Stimulated activated CD4-positive, alpha-beta T cell treated with anti-CD3 and anti-CD28 coated beads, Interleukin-1b, Interleukin-23, amount 100 ng/mL, for 24 hours (primary cell): Measurements from ENCODE around the gene ARHGAP5.
A peak's percentile ranks its signal among the peaks of the same experiment; 100 is the strongest.

ENCODE experiments used
- DNase-seq, 4 experiments: peaks; one replicate each; pipeline ENCODE4 v3.0.0-alpha.2; 2020; ENCODE audit warnings: low read depth in 4 of 4, low spot score in 1 of 4

ARHGAP5 gene, protein sequence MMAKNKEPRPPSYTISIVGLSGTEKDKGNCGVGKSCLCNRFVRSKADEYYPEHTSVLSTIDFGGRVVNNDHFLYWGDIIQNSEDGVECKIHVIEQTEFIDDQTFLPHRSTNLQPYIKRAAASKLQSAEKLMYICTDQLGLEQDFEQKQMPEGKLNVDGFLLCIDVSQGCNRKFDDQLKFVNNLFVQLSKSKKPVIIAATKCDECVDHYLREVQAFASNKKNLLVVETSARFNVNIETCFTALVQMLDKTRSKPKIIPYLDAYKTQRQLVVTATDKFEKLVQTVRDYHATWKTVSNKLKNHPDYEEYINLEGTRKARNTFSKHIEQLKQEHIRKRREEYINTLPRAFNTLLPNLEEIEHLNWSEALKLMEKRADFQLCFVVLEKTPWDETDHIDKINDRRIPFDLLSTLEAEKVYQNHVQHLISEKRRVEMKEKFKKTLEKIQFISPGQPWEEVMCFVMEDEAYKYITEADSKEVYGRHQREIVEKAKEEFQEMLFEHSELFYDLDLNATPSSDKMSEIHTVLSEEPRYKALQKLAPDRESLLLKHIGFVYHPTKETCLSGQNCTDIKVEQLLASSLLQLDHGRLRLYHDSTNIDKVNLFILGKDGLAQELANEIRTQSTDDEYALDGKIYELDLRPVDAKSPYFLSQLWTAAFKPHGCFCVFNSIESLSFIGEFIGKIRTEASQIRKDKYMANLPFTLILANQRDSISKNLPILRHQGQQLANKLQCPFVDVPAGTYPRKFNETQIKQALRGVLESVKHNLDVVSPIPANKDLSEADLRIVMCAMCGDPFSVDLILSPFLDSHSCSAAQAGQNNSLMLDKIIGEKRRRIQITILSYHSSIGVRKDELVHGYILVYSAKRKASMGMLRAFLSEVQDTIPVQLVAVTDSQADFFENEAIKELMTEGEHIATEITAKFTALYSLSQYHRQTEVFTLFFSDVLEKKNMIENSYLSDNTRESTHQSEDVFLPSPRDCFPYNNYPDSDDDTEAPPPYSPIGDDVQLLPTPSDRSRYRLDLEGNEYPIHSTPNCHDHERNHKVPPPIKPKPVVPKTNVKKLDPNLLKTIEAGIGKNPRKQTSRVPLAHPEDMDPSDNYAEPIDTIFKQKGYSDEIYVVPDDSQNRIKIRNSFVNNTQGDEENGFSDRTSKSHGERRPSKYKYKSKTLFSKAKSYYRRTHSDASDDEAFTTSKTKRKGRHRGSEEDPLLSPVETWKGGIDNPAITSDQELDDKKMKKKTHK (N-terminal part only)

GRCh38 chr14:32077081-32078022 lies at the start of gene ARHGAP5:
TSS of gene ARHGAP5 (plus strand) at chr14:32077304. CDS start at chr14:32090670, 13,366 bp downstream.
- peak in 3 of 4 experiments; percentile 9 to 54 (median 23) for DNase-seq

DNA sequence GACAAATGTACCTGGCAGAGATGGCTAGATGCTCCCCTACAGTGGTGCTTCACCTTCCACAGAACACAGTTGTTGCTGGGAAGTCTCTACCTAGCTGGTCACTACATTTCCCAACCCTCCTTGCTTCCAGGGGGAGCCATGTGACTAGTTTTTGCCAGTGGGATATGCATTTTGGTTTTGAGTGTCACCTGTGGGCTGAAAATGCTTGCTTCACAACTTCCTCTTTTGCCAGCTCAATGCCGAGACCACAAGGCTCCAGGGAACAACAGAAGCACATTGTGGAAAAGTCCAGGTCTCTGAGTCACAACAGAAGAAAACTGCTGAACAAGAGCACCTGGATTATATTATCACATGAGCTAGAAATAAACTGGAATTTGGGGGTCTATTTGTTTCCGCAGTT lies 48.5 kb upstream of the ARHGAP5 start:
- no peak for DNase-seq

GRCh38 chr14:32033543-32033942 lies 43.6 kb upstream of the ARHGAP5 start:
- DNase-seq, result no peak

DNA sequence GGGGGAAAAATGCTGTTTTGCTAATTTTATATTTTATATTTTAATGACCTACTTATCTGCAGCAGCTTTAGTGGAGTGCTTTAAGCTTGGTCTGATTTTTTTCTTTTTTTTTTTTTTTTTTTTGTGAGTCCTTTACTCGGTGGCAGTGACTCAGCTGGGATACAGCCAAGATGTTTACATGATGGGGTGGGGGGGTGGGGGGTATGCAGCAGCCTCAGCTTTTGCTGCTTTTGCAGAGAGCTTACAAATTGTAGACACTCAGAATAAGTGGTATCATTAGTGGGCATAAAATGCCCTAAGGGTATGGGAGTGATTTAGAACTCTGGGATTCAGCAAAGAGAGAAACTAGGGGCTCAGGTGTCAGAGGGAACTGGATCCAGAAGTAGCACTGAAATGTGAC lies 38.2 kb upstream of the ARHGAP5 start:
- DNase-seq, result no peak

DNA sequence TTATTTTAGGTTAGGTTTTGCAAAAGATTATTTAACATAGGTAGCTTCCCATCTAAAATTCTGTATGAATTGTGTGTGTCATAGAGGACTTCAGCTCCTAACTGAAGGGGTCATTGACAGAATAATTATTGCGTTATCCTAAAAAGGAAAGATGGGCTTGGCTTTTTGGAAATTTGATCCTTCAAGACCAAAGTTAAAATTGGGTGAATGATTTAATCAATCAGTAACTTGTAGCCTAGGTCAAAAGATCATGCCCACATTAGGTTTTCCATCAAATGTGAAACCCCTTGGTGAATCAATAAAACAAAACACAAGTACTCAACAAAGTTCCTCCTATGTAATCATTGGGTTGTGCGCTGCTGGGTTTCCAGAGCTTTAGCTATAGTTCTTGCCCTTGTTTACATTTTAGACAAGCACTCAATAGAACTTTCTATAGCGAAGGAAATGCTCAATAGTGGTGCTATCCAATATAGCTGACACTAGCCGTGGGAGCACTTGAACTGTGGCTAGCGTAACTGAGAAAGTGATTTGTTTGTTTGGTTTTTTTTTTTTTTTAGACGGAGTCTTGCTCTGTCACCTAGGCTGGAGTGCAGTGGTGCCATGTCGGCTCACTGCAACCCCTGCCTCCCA lies 37.6 kb upstream of the ARHGAP5 start:
- DNase-seq, result no peak

DNA sequence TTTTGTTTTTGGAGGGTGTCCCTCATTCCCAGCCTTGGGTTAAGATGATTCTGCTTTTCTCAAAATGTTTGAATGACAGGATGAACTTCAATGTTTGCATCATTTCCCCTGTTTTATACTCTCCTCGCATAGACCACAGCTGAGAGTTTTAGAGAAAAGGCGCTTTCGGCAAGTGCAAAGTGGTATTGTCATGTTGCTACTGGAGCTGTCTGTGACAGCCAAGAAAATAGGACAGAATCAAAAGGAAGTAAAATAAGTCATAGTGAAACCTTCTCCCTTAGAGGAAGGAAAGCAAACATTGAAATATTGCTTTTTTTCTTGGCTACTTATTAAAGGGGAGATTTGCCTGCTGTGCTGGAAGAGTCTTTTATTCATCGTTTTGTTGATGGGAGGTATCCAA lies 33.5 kb upstream of the ARHGAP5 start:
- no peak for DNase-seq

GRCh38 chr14:32044454-32044853 lies 32.6 kb upstream of the ARHGAP5 start:
- no peak for DNase-seq

GRCh38 chr14:32047791-32048190 lies 29.3 kb upstream of the ARHGAP5 start:
- no peak for DNase-seq

DNA sequence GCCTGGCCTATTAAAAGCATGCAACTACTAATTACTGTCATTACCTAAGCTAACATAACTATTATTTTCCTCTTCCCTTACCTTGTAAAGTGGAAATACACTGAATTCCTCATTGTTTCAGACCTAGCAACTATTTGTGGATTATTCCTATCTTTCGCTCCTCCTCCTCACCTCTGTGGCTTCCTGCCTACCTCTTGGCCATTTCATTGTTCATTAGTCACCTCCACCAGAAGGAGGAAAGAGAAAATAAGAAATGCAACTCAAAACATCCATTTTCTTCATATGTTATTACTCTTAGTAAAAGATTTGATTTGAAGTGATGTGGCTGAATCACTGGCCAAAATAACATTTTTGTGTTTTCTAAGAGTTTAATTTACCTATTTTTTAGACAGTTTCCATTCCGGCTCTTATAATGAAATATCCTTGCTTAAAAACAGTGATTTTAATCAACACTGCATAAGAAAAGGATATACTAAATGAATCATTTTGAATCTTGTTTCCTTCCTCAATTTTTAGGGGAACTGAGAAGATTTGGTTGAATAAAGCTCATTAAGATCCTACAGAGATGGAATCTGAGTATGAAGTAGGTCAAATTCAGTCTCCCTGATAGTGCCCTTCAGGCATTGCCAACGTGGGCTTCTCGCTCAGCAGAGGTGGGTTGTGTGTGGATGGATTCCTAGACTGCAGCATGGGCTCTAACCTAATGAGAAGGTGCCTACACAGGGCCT lies 27.6 kb upstream of the ARHGAP5 start:
- DNase-seq, result no peak

DNA sequence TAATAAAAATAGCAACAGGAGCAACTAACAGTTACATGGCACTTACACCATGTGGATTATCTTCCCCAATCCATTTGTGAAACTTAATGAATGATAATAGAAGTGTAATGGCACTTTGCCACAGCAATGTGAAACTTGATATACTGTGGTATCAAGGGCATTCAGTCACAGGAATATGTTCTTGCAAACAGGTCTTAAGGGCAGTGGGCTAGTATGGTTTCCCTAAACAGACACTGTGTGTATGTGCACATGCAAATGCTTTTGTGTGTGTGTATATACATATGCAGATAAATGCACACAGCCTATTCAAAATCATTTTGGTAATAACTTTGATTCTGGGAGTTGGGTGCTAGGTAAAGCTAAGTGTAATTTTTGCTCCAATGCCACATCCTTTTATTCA lies 26.2 kb upstream of the ARHGAP5 start:
- no peak for DNase-seq

GRCh38 chr14:32054536-32054935 lies 22.6 kb upstream of the ARHGAP5 start:
- no peak for DNase-seq

DNA sequence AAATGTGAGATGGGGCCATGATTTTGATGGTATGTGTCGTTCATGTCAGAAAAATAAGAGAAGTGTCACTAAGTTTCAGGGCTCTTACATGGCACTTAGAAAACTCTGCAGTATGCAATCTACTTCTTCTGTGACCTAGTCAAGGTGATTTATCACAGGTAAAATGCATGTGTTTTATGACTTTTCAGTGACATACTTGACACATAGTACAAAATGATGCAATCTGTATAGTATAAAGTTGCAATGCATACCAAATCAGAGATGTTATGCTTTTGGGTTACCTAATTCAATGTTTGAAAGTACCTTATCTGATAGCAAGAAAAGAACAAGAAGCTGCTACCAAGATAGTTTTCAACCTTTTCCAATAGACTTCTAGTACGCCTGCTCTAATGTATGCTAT lies 21.9 kb upstream of the ARHGAP5 start:
- DNase-seq, result no peak

DNA sequence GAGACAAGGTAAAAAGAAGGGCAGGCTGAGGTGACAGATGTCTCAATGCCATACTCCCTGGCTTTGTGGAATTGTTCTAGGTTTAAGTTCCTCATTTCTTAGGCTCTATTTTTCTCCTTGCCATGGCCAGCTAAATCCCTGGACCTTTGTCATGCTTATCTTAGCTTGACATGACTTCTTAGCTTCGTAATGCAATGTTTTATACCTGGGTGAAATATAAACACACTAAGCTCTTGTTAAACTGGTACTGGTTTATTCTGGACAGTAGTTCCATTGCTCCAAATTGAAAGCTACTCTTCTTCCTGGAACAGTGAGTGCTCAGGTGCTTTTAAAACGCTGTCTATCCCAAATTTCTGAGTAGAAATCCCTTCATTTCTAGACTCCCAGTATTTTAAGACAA lies 17.4 kb upstream of the ARHGAP5 start:
- no peak for DNase-seq

DNA sequence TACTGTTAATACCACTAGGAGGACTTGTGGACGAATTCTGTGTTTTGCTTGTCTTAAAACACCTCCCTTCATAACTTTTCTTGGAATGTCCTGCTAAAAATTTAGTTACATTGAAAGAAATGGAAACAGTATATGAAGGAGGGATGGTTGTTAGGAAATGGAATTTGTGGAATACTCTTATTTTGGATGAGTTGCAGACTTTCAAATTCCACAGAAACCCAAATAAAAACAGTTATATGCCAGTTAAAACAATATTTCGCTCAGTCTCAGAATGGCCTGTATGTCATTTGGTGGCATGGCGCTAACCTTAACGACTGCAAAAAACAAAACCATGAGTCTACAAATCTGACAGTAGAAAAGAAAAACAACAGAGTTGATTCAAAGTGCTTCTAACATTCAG lies 12.2 kb upstream of the ARHGAP5 start:
- DNase-seq, result no peak

DNA sequence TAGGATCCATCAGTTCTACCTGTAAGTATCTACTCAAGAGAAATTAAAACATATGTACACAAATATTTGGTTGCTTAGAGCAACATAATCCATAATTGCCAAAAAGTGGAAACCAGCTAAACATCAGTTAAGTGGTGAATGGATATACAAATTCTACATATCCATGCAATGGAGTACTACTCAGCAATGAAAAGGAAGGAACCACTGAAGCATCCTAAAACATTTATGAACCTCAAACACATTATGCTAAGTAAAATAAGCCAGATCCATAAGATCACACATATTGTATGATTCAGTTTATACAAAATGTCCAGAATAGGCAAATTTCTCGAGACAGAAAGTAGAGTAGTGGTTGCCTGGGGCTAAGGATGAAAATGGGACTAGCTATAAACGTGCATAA lies 8.4 kb upstream of the ARHGAP5 start:
- no peak for DNase-seq

GRCh38 chr14:32070282-32070681 lies 6.8 kb upstream of the ARHGAP5 start:
- no peak for DNase-seq

GRCh38 chr14:32072676-32073075 lies 4.4 kb upstream of the ARHGAP5 start:
- no peak for DNase-seq

- peak in 1 of 4 experiments; percentile 30 for DNase-seq
Observed at GRCh38 chr14:32073537-32074189, 3.4 kb upstream of the ARHGAP5 start.
